ENCODE measurements around the gene FCRL6.

DNA sequence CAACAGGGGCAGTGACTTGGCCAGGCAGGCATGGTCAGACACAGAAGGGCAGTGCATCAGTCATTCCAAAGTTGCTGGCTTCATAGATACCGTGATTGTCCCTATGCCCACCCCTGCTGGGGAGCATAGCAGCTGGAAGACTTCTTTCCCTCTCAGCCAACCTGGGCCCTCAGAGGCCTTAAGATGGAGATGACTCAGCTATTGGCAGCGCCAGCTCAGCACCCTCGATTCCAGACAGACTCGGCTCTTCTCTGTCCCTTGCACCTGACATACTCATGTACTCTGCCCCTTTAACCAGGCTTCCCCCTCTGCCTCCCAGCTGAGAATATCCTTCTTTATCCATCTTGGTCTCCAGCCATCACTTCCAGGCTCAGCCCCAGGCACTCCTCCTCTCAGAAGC is 41.3 kb downstream of the FCRL6 start:
- TF ChIP-seq POLR2A (IDR thresholded peaks at IDR 0.05) = no peak
- TF ChIP-seq, protein P1, sequence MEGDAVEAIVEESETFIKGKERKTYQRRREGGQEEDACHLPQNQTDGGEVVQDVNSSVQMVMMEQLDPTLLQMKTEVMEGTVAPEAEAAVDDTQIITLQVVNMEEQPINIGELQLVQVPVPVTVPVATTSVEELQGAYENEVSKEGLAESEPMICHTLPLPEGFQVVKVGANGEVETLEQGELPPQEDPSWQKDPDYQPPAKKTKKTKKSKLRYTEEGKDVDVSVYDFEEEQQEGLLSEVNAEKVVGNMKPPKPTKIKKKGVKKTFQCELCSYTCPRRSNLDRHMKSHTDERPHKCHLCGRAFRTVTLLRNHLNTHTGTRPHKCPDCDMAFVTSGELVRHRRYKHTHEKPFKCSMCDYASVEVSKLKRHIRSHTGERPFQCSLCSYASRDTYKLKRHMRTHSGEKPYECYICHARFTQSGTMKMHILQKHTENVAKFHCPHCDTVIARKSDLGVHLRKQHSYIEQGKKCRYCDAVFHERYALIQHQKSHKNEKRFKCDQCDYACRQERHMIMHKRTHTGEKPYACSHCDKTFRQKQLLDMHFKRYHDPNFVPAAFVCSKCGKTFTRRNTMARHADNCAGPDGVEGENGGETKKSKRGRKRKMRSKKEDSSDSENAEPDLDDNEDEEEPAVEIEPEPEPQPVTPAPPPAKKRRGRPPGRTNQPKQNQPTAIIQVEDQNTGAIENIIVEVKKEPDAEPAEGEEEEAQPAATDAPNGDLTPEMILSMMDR (IDR thresholded peaks at IDR 0.05 in 4 of 5, conservative IDR thresholded peaks at IDR 0.05 in 1 of 5) = no peak
